Epithelial cell of proximal tubule (primary cell): Measurements from ENCODE around the gene RBM5. TPM values are rescaled to one million over a fixed set of nuclear protein-coding genes. Genes with fewer than 3 reads are reported as not detected.

ENCODE experiments used
- DNase-seq: peaks from one replicate; pipeline ENCODE4 v3.0.0-alpha.2; 2011; ENCODE audit warnings: low read depth
- H3K4me3 ChIP-seq: 2 replicates; pipeline ENCODE4 v1.5.1; 2011; ENCODE audit warnings: low read depth, mild to moderate bottlenecking, low read length
- total RNA-seq: library from RNA; depleted of rRNA; stranded (reverse); fragments of >200 nt; gene quantifications from 2 replicates; pipeline ENCODE4 v1.2.3, GENCODE V29; 2015
- TF ChIP-seq, protein P1 (sequence below): conservative IDR thresholded peaks from 2 replicates; pipeline ENCODE4 v1.5.1; 2012; ENCODE audit warnings: low read depth, mild to moderate bottlenecking, low read length

Gene RBM5
- total RNA-seq, 1 donor from 2014 or later = 80.7 TPM

DNA sequence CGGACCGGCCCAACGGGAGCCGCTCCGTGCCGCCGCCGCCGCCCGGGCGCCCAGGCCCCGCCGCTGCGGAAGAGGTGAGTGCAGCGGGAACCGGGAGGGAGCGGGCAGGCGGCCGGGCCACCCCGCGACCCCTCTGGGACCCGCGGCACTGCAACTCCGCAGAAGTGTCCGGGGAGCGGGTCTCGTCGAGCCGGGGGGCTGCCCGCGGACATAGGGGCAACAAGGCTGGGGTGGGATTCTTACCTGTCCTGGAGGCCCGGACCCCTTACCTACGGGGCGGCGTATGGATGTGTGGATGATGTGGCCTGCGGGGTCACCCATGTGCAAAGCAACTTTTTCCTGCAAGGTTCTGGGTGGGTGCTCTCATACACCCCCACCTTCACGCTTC lies 66.8 kb downstream of the RBM5 start:
- H3K4me3 ChIP-seq = peak overlapping the region; percentile 63
- no peak for DNase-seq
- TF ChIP-seq, protein P1, sequence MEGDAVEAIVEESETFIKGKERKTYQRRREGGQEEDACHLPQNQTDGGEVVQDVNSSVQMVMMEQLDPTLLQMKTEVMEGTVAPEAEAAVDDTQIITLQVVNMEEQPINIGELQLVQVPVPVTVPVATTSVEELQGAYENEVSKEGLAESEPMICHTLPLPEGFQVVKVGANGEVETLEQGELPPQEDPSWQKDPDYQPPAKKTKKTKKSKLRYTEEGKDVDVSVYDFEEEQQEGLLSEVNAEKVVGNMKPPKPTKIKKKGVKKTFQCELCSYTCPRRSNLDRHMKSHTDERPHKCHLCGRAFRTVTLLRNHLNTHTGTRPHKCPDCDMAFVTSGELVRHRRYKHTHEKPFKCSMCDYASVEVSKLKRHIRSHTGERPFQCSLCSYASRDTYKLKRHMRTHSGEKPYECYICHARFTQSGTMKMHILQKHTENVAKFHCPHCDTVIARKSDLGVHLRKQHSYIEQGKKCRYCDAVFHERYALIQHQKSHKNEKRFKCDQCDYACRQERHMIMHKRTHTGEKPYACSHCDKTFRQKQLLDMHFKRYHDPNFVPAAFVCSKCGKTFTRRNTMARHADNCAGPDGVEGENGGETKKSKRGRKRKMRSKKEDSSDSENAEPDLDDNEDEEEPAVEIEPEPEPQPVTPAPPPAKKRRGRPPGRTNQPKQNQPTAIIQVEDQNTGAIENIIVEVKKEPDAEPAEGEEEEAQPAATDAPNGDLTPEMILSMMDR = no peak

DNA sequence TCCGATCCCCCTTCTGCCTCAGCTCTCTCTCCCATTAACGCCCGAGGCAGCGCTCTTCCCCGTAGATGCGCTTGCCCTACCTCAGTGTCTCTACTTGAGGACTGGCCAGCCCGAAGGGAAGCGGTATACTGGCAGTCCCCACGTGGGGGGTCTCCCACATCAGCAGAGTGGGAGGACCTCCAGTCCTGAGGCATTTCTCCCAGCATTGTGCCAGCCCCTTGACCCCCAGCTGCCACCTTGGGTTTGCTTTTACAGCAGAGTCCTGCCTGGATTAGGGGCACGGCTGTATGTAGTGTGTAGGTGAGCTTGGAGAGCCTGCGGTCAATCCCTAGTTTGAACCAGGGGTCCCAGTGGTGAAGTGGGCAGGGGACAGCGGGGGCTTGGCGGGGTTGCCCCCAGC lies 67.2 kb downstream of the RBM5 start:
- H3K4me3 ChIP-seq = peak overlapping the region; percentile 63
- TF ChIP-seq, protein P1 = no peak
- DNase-seq = no peak

- TF ChIP-seq, protein P1 = no peak
- peak overlapping the region; percentile 63 for H3K4me3 ChIP-seq
- no peak for DNase-seq
These were observed 68.1 kb downstream of the RBM5 start for GRCh38 chr3:50156549-50157493.

DNA sequence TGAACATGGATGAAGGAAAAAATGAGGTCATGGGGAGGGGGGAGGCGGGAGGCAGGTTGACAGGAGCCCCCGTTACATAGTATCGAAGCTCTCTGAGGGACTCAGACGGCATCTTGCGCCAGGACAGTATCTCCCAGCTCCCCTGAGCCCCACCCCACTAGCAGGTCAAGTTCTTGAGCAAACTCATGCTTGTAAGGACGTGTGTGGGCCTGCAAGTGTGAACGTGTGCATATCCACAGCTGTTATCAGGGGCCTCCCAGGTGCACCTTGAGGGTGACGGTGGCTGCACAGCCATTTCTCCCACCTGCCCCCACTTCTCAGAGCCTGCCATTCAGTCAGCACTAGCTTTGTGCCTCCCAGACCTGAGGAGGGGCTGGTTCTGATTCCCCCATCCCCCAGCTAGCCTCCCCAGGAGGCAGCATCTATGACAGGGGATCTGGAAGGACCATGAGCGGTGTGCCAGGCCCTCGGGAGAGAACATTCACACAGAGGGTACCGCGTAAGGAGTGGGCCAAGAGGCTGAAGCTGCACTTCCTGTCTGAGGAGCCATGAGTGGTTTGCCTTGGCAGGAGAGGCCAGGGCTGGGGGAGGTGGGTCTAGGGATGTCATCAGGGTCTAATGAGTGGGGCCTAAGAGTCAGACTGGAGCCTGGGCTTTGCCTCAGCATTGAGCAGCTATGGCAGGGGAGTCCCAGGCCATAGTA lies 69.3 kb downstream of the RBM5 start:
- DNase-seq = no peak
- TF ChIP-seq, protein P1 = no peak
- H3K4me3 ChIP-seq = no peak overlapping the region

GRCh38 chr3:50158530-50159146 lies 69.9 kb downstream of the RBM5 start:
- no peak overlapping the region for H3K4me3 ChIP-seq
- TF ChIP-seq, protein P1 = peak; percentile 7

DNA sequence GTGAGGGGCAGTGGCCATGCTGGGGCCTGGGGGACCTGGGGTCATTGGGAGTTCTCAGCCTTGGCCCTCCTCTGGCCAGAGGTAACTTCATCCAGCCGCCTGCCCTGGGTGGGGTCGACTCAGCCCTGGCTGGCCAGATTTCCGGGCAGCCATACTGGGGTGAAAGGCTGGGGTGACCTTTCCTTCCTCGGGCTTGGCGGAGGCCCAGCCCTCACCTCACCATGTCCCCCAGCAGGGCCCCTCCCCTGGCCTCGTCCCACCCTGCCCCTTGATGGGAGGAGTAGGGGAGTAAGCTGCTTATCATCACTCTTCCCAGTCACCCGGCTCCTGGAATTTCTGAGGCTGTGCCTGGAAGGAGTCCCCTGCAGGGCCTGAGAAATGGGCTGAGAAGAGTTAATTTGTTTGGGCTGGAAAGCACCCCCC lies 71.9 kb downstream of the RBM5 start:
- no peak for DNase-seq
- TF ChIP-seq, protein P1 = no peak
- no peak overlapping the region for H3K4me3 ChIP-seq

More at GRCh38 chr3:50158530-50159146, 69.9 kb downstream of the RBM5 start:
- DNase-seq = no peak
